ENCODE data around the gene SLC25A18.
"Not testable (repeated sequence)": the region's sequence is repeated elsewhere in the genome, so short reads cannot be mapped to it uniquely, and the experiment has no call there.

The SLC25A18 gene

DNA sequence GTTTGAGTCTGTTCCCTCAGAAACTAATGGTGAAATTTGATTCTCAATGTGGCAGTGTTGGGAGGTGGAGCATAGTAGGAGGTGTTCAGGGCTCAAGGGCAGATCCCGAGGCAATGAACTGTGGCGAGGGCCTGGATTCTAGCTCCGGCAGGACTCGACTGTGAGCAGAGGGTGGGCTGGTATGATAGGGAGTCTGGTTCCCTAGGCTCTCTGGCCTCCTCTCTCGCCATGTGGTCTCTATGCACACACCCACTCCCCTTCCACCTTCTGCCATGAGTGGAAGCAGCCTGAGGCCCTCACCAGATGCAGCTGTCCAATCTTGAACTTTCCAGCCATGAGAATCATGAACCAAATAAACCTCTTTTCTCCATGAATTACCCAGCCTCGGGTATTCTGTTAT is 32.9 kb downstream of the SLC25A18 start:
- in situ Hi-C loops (cut with MboI; ENCODE audit: low pct_unique_long_range_greater_than_20kb, low sequenced_read_pairs): no loop called here
- no peak for DNase-seq

DNA sequence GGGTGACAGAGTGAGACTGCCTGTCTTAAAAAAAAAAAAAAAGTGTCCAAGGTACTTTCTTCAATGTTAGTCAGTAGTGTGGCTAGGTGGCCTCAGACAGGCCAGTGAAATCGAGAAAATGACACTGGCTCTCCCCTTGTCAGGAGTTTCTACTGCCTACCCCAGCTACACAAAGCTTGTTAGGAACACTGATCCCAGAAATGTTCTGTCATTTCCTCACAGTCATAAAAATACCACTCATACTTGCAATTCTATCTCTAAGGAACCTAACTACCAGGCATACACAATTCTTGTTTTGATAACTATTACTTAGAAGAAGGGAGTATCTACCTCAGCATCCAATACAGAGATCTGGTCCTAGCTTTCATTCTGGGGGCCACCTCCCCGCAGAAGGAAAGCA is 33.9 kb downstream of the SLC25A18 start:
- in situ Hi-C loops (cut with MboI; ENCODE audit: low pct_unique_long_range_greater_than_20kb, low sequenced_read_pairs): no loop called here
- no peak for DNase-seq

DNA sequence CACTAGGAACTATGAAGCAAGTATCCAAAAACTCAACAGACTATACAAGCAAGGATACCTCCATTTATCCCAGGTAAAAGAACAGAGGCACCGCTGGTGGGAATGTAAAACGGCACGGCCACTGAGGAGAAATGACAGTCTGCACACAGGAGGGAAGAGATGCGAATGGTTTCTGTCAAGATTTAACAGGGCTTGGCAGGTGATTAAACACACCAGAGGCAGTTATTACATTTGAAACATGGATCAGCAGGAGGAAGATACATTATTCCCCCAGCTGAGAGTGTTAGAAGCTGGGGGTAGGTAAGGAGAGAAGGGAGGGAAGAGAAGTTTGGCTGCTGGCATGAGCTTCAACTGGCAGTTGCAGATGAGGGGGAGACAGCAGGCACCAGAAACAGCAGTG is 35.0 kb downstream of the SLC25A18 start:
- DNase-seq: no peak
- in situ Hi-C loops (cut with MboI; ENCODE audit: low pct_unique_long_range_greater_than_20kb, low sequenced_read_pairs): no loop called here

DNA sequence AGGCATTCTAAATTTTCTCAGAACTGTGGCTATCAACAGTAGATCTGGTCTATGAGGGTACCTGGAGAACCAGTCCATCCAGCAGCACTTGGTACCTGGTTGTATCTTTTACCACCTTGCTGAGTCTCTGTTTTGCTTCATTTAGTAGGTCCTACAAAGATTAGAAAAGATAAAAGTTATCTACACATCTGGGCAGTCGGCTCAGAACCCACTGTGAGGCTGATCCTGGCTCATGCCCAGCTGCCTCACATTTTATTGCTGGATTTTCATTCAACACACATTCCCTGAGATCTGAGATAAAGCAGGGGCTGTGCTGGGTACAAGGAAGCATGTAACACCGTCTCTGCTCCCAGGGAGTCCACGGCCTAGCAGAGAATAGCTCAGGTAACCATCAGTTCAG is 37.7 kb downstream of the SLC25A18 start:
- DNase-seq: no peak
- in situ Hi-C loops (cut with MboI; ENCODE audit: low pct_unique_long_range_greater_than_20kb, low sequenced_read_pairs): no loop called here

DNA sequence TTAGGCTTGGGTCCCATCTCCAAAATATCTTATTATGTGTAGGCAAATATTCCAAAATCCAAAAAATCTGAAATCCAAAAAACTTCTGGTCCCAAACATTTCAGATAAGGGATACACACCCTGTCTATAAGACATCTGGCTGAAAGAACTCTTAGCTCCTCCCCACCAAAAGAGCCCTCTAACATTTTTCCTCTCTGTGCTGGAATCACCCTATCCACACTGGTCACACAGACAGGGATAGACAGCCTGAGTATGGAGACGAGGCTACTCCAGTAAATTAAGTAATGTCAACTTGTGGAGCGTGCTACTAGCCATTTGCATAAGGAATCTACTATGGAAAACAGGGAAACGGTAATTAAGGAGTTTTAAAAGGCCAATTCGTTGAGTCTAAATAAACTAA is 40.4 kb downstream of the SLC25A18 start:
- in situ Hi-C loops (cut with MboI; ENCODE audit: low pct_unique_long_range_greater_than_20kb, low sequenced_read_pairs): no loop called here
- DNase-seq: no peak

DNA sequence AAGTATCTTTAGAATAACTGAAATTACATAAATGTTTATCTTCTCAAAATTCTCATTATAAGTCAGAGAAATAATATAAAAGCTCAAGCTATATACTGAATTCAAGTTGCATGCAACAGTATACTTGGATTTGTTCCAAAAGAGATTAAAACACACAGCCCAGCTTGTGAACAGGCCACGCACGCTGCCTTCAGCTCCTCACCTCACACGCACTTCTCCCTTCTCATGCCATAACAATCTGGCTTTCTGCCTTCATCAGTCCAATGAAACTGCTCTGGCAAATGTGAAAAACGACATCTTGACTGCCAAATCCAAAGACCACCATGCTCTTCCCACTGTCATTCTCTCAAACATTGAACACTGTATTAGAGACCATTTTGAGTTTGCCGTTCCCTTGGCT is 43.2 kb downstream of the SLC25A18 start:
- DNase-seq: no peak
- in situ Hi-C loops (cut with MboI; ENCODE audit: low pct_unique_long_range_greater_than_20kb, low sequenced_read_pairs): no loop called here

DNA sequence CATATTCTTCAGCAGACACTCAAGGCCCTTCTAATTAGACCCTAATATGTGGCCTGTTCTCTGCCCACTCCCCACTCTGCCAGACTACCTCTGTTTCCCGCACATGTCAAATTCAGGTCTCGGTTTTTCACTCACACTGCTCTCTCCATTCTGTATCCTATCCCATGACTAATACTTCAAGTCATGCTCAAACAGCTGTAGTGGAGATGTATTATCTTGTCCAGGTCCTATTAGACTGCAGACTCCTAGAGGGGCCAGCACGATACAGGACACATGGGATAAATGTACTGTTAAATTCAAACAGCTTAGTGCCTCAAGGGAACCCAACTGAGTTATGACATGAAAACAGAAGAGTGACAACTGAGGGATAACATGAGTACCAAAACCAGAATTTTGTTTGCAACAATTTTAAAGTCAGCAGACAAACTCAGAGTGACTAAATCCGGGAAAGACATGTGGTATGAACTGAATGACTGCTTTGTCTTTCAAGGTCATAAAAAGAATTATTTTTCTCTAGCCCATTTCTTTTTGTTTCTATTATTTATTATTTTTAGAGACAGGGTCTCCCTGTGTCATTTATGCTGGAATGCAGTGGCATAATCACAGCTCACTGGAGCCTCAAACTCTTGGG is 44.7 kb downstream of the SLC25A18 start:
- in situ Hi-C loops (cut with MboI; ENCODE audit: low pct_unique_long_range_greater_than_20kb, low sequenced_read_pairs): no loop called here
- no peak for DNase-seq

DNA sequence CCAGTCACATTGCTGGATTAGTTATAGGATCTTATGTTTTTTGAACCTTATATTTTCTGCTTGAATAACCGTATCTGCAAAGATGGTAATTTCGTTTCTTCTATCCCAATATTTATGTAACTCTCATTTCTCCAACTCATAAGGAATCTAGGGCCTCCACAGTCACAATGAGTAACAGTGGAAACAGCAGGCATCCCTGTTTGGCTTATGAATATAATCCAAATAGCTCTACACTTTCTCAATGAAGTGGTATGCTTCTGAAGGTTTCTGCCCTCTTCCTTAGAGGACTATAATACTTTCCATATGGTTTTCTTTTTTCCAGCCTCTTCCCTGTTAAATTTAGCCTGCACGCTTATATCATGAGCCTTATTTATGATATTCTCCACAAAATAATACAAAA is 48.8 kb downstream of the SLC25A18 start:
- in situ Hi-C loops (cut with MboI; ENCODE audit: low pct_unique_long_range_greater_than_20kb, low sequenced_read_pairs): no loop called here
- DNase-seq: no peak

DNA sequence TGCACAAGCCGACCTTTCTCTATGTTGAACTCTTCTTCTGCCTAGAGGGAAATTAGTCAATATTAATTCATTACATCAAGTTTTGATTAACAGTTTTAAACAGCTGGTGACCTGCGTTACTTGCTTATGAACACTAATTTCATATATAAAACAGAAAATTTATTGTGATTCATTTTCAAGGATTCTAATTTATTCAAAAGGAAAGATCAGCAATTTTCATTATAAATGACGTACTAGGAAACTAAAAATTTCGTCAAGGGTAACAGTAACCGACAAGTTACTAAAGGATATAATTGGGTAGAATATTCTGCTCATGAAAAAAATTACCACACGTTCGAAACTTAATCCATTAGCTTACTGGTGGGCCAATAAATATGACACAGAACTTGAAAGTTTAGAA is 50.0 kb downstream of the SLC25A18 start:
- in situ Hi-C loops (cut with MboI; ENCODE audit: low pct_unique_long_range_greater_than_20kb, low sequenced_read_pairs): no loop called here

DNA sequence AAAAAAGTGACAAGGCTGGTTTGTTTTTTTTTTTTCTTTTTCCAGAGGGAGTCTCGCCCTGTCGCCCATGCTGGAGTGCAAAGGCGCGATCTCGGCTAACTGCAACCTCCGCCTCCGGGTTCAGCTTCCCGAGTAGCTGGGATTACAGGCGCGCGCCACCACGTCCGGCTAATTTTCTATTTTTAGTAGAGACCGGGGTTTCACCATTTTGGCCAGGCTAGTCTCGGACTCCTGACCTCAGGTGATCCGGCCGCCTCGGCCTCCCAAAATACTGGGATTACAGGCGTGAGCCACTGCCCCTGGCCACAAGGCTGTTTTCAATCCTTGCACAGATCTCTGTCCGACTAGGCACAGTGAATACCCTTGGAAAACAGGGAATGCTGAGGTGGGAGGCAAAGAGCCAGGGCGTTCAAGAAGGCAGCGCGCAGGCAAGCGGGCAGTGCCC is 64.7 kb downstream of the SLC25A18 start:
- in situ Hi-C loops (cut with MboI; ENCODE audit: low pct_unique_long_range_greater_than_20kb, low sequenced_read_pairs): no loop called here

More for the DNA sequence above, 50.0 kb downstream of the SLC25A18 start:
- no peak for DNase-seq

DNA sequence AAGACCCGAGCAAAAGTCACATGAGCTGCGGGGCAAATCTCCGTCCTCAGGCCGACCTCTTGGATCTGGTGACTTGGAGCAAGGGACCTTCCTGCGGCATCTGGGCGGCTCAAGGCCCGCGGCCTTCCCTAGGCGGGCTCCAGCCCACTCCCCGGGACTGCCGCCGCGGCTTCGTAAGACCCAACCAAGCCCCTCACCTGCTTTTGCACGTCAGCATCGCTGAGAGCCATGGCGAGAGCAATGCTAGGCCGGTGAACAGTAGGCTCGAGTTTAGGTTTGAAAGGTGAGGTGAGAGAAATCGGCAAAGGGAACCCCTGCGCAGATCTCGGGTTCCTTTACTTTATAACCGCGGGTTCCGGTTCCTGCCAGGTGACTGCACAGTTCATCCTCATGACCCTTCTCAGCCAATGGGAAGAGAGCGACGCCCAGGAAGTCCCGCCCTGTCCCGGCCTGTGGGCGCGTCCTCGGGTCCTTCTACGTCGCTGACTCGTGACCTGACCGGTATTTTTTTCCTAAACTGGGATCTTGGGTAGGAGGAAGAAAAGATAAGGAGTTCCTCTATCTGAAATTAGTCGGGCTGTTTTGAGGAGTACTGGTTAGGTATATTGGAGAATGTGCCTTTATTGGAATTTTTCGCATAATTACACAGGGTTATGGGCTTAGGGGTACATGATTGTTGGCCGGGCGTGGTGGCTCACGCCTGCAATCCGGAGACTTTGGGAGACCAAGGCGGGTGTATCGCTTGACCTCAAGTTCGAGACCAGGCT is 65.3 kb downstream of the SLC25A18 start, which contains the start of gene ATP6V1E1:
Gene ATP6V1E1, minus strand, starts transcription at position 344 of the 767 bp plus-strand sequence. Its CDS starts 114 bp downstream, at position 230.
- peak; percentile 98 for DNase-seq
- in situ Hi-C loops (cut with MboI; ENCODE audit: low pct_unique_long_range_greater_than_20kb, low sequenced_read_pairs): no loop called here

More for the DNA sequence above, 64.7 kb downstream of the SLC25A18 start:
- peak; percentile 12 for DNase-seq

DNA sequence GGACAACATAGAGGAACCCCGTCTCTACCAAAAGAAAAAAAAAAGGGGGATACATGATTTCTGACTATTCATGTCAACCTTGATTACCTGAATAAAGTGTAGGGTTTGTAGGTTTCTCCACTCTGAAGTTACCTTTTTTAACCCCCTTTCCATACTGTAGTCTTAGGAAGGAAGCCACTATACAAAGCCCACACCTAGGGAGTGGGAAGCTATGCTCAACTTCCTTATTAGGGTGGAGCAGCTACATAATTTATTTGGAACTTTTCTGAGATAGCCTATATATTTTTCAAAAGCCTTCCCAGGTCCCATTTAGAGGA is 65.8 kb downstream of the SLC25A18 start:
- no peak for DNase-seq
- in situ Hi-C loops (cut with MboI; ENCODE audit: low pct_unique_long_range_greater_than_20kb, low sequenced_read_pairs): no loop called here

DNA sequence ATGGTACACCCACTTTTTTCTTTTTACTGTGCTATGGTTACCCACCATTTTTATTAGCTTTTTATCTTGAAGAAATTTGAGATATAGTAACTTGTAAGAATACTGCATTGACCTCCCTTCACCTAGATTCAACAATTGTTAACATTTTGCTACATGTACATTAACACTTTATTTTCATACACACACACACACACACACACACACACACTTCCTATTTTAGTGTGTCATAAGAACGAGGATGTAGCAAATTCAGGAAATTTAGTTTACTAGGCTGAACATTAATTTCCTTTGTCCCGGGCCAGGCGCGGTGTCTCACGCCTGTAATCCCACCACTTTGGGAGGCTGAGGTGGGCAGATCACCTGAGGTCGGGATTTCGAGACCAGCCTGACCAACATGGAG is 66.3 kb downstream of the SLC25A18 start:
- in situ Hi-C loops (cut with MboI; ENCODE audit: low pct_unique_long_range_greater_than_20kb, low sequenced_read_pairs): no loop called here
- DNase-seq: peak; percentile 16

DNA sequence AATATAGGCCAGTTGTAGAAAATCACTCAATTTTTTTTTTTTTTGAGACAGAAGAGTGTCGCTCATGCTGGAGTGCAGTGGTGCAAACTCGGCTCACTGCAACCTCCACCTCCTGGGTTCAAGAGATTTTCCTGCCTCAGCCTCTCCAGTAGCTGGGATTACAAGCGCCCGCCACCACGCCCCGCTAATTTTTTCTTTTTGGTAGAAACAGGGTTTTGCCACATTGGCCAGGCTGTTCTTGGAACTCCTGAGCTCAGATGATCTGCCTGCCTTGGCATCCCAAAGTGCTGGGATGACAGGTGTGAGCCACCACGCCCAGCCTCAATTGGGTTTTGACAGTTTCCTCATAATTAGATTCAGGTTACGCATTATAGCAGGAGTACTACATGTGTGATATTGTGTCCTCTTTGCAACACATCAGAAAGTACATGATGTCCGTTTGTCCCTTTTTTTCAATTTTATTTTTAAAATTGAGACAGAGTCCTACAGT is 67.8 kb downstream of the SLC25A18 start:
- no peak for DNase-seq
- in situ Hi-C loops (cut with MboI; ENCODE audit: low pct_unique_long_range_greater_than_20kb, low sequenced_read_pairs): no loop called here

DNA sequence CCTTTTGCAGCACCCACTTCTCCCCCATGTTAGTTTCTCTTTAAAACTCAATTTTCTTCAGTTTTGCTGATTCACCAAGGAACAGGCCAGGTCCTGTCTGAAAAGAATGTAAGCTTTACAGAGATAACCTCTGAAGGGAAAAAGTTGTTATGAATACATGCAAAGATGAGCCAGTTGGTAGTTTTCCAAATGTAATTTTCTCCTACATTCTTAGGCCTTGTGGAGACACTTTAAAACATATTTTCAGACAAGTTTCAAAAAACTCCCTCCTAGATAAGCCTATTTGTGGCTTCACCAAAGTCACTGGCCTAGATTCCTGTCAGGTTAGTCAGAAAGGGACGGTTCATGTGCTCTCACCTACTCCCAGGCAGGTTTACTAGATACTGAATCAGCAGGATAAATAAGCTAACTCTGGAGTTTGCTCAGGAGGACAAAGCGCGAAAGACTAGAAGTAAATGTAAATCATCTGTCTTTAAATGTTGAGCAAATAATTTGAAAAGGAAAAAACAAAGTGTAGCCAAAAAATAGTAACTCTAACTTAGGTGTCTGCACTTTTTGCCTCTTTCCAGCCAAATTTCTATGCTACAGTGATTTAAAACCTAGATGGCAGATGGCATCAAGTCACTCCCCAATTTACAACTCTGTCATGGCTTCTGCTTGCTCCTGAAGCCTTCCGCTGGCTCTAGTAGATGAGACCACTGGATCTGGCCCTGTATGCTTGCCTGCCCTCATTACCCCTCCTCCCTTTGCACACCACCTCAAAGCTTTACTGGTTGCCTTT is 70.1 kb downstream of the SLC25A18 start:
- in situ Hi-C loops (cut with MboI; ENCODE audit: low pct_unique_long_range_greater_than_20kb, low sequenced_read_pairs): no loop called here
- no peak for DNase-seq

DNA sequence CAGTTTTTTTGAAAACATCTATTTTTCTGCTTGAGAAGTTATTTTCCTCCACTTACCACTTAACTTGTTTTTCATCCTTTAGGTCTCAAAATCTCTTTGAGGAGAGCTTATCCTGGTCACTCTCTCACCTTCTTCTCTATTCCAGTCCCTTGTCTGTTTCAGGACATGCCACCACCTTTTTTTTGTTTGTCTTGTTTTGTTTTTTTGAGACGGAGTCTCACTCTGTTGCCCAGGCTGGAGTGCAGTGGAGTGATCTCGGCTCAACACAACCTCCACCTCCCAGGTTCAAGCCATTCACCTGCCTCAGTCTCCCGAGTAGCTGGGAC is 70.7 kb downstream of the SLC25A18 start:
- in situ Hi-C loops (cut with MboI; ENCODE audit: low pct_unique_long_range_greater_than_20kb, low sequenced_read_pairs): no loop called here

DNA sequence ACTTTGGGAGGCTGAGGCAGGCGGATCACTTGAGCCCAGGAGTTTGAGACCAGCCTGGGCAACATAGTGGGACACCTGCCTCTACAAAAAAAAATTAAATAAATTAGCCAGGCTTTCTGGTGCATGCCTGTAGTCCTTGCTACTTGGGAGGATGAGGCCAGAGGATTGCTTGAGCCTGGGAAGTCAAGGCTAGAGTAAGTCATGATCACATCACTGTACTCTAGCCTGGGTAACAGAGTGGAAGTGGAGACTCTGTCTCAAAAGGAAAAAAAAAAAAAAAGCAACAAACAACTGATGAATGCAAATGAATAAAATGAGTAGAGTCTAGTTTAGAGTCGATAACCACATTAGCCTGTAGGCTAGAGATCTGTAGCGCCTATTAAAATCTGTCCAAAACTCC is 71.4 kb downstream of the SLC25A18 start:
- in situ Hi-C loops (cut with MboI; ENCODE audit: low pct_unique_long_range_greater_than_20kb, low sequenced_read_pairs): no loop called here
- no peak for DNase-seq

More for the DNA sequence above, 70.7 kb downstream of the SLC25A18 start:
- no peak for DNase-seq

DNA sequence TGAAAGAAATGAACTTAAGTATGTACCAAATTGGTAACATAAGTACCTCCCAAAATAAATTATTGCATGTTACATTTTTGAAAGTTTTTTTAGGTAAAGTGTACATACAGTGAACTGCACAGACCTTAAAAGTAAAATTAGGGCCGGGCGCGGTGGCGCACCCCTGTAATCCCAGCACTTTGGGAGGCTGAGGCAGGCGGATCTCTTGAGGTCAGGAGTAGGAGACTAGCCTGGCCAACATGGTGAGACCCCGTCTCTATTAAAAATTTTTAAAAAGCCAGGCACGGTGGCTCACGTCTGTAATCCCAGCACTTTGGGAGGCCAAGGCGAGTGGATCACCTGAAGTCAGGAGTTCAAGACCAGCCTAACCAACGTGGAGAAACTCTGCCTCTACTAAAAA is 73.6 kb downstream of the SLC25A18 start:
- DNase-seq; in situ Hi-C loops (cut with MboI; ENCODE audit: low pct_unique_long_range_greater_than_20kb, low sequenced_read_pairs): not testable (repeated sequence)

DNA sequence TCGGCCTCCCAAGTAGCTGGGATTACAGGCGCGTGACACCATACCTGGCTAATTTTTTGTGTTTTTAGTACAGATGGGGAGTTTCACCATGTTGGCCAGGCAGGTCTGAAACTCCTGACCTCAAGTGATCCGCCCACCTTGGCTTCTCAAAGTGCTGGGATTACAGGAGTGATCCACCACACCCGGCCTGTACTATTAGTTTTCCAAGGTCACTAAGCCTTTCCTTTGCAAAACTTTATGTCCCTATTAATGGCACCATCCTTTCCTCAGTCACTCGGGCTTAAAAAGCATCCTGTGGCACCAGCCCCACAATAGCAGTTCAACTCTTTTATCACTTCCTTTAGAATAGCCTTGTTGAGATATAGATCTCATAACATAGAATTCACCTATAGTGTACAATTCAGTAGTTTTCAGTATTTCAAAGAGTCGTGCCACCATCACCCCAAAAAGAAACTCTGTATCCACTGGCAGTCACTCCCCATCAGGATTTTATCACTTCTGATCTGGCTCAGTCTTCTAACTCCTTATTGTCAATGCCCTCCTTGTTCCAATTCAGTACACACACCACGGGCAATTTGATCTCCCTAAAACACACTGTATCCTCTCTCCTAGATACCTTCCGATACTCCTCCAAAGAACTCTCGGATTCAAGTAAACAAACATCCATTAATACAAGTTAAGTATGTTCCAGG is 74.3 kb downstream of the SLC25A18 start:
- DNase-seq: no peak
- in situ Hi-C loops (cut with MboI; ENCODE audit: low pct_unique_long_range_greater_than_20kb, low sequenced_read_pairs): no loop called here

DNA sequence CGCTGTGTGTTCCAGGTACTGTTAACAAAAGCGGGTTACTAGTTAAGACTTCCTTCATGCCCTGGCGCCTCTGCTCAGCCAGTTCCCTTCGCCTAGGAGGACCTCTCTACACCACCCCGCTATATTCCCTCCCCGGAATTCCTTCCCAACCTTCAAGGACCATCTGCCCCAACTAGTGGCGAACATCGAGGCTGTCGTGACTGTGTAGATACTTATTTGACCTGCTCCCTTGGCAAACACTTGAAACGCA is 74.8 kb downstream of the SLC25A18 start:
- no peak for DNase-seq
- in situ Hi-C loops (cut with MboI; ENCODE audit: low pct_unique_long_range_greater_than_20kb, low sequenced_read_pairs): no loop called here

All from KBM-7 (cell line).